Lower leg skin (tissue), 3 donors: ENCODE results near the gene NKD2.

Experiments used
- CTCF ChIP-seq, 3 donors: fragments of 450-650 bp; IDR thresholded peaks; one replicate each; pipeline ENCODE4 v1.5.1; 2016; ENCODE audit warnings: antibody characterized with exemption in 3 of 3, mild to moderate bottlenecking in 3 of 3, moderate library complexity in 2 of 3
- POLR2A ChIP-seq, 2 donors: fragments of 450-650 bp; IDR thresholded peaks; one replicate each; pipeline ENCODE4 v1.6.1; 2016 to 2017; ENCODE audit warnings: antibody characterized with exemption in 2 of 2, mild to moderate bottlenecking in 1 of 2, moderate library complexity in 1 of 2

- TF ChIP-seq CTCF (IDR thresholded peaks at IDR 0.05), result no peak
- no peak for TF ChIP-seq POLR2A (IDR thresholded peaks at IDR 0.05)
Measured at GRCh38 chr5:962386-962785, 46.2 kb upstream of the NKD2 start.
